GDM1 (cell line): Measurements from ENCODE around the gene DYSF.

ENCODE experiments used
- DNase-seq: peaks from one replicate; lab custom pipeline; 2025; lab: John Stamatoyannopoulos, UW

DYSF gene

GRCh38 chr2:71530211-71530610, 76.8 kb downstream of the DYSF start:
- no peak for DNase-seq

GRCh38 chr2:71530641-71531332, 77.4 kb downstream of the DYSF start:
- DNase-seq: peak; percentile 40

GRCh38 chr2:71531522-71532047, 78.2 kb downstream of the DYSF start:
- no peak for DNase-seq

GRCh38 chr2:71532327-71532726, 79.0 kb downstream of the DYSF start:
- DNase-seq: no peak

GRCh38 chr2:71534201-71534600, 80.8 kb downstream of the DYSF start:
- DNase-seq: no peak

- no peak for DNase-seq
These were observed 81.5 kb downstream of the DYSF start for GRCh38 chr2:71534826-71535225.

GRCh38 chr2:71535526-71535925, 82.2 kb downstream of the DYSF start:
- no peak for DNase-seq

GRCh38 chr2:71536226-71536671, 82.9 kb downstream of the DYSF start:
- no peak for DNase-seq

GRCh38 chr2:71538241-71538640, 84.9 kb downstream of the DYSF start:
- no peak for DNase-seq

GRCh38 chr2:71538656-71539265, 85.4 kb downstream of the DYSF start:
- no peak for DNase-seq

- DNase-seq: no peak
These were observed 87.5 kb downstream of the DYSF start for GRCh38 chr2:71540818-71541217.

GRCh38 chr2:71544919-71545571, 91.7 kb downstream of the DYSF start:
- DNase-seq: no peak

- DNase-seq: peak; percentile 27
These were observed 92.4 kb downstream of the DYSF start for GRCh38 chr2:71545572-71546274.

- DNase-seq: no peak
These were observed 92.9 kb downstream of the DYSF start for GRCh38 chr2:71546275-71546638.

- no peak for DNase-seq
These were observed 93.5 kb downstream of the DYSF start for GRCh38 chr2:71546777-71547281.

- DNase-seq: no peak
These were observed 94.4 kb downstream of the DYSF start for GRCh38 chr2:71547616-71548285.

GRCh38 chr2:71548646-71549425, 95.5 kb downstream of the DYSF start:
- DNase-seq: peak; percentile 14

GRCh38 chr2:71550801-71551630, 97.7 kb downstream of the DYSF start:
- no peak for DNase-seq

GRCh38 chr2:71551631-71551915, 98.2 kb downstream of the DYSF start:
- no peak for DNase-seq

GRCh38 chr2:71552356-71552755, 99.0 kb downstream of the DYSF start:
- no peak for DNase-seq
